Heart right ventricle (tissue), 16 donors: ENCODE measurements around the gene MTCL1. TPM values are rescaled to one million over a fixed set of nuclear protein-coding genes. Genes with fewer than 3 reads are reported as not detected.

Experiments
- ATAC-seq, 8 donors: fragments of 200-7000 bp; cut with Tn5 transposase; one replicate each; pipeline ENCODE4 v1.9.1; 2020; ENCODE audit warnings: mild to moderate bottlenecking in 8 of 8, moderate library complexity in 8 of 8, moderate number of reproducible peaks in 1 of 8
- DNase-seq, 2 donors: peaks; one replicate each; pipeline ENCODE4 v3.0.0-alpha.2; 2020
- H3K27ac ChIP-seq, 10 donors: fragments of 200-600 bp; sonication (generic) in 2 of 10; one replicate each; pipeline versions ENCODE4 v1.5.0 to v1.8.0; 2020 to 2022; ENCODE audit warnings: mild to moderate bottlenecking in 3 of 10
- H3K27me3 ChIP-seq, 7 donors: fragments of 200-600 bp; one replicate each; pipeline ENCODE4 v1.8.0; 2021 to 2022; ENCODE audit warnings: mild to moderate bottlenecking in 2 of 7
- H3K36me3 ChIP-seq, 9 donors: fragments of 200-600 bp; sonication (generic) in 1 of 9; one replicate each; pipeline versions ENCODE4 v1.5.0 to v1.8.0; 2020 to 2022; ENCODE audit warnings: mild to moderate bottlenecking in 2 of 9
- H3K4me1 ChIP-seq, 9 donors: fragments of 200-600 bp; sonication (generic) in 1 of 9; one replicate each; pipeline versions ENCODE4 v1.5.0 to v1.8.0; 2020 to 2022; ENCODE audit warnings: mild to moderate bottlenecking in 4 of 9
- H3K4me3 ChIP-seq, 10 donors: fragments of 200-600 bp; sonication (generic) in 2 of 10; one replicate each; pipeline versions ENCODE4 v1.5.0 to v1.8.0; 2020 to 2022; ENCODE audit warnings: mild to moderate bottlenecking in 7 of 10, moderate library complexity in 2 of 10
- H3K9me3 ChIP-seq, 11 donors: fragments of 200-600 bp in 10 of 11; sonication (generic) in 2 of 11; one replicate each; pipeline versions ENCODE4 v1.5.0 to v1.8.0; 2013 to 2022; ENCODE audit warnings: mild to moderate bottlenecking in 2 of 11, control low read depth in 1 of 11, moderate library complexity in 1 of 11
- CTCF ChIP-seq, 9 donors: fragments of 200-600 bp; sonication (generic) in 2 of 9; IDR thresholded peaks; one replicate each; pipeline versions ENCODE4 v1.5.0 to v1.8.0; 2021 to 2022; ENCODE audit warnings: antibody characterized with exemption in 9 of 9, mild to moderate bottlenecking in 5 of 9, moderate library complexity in 1 of 9
- WGBS, 2 donors: extraction: QIAGEN DNeasy Blood & Tissue Kit; methylation state at CpG; one replicate each; pipeline ENCODE4 v1.1.7; 2013; ENCODE audit warnings: inconsistent platforms in 1 of 2; 5-methylcytosine and 5-hydroxymethylcytosine counted together
- intact Hi-C, 10 donors: fragments of 100-400 bp; cut with DNase I; formaldehyde crosslinking; loops; one replicate each; pipeline versions ENCODE4 v1.11.1 to v1.14.2; 2022
- polyA plus RNA-seq, 2 donors: library from polyadenylated mRNA; stranded (reverse); fragments of 200-250 nt; gene quantifications; one replicate each; pipeline ENCODE4 v1.2.3, GENCODE V29; 2013
- total RNA-seq, 10 donors: library from RNA; stranded (reverse); fragmentation: NEBNext Ultra II Directional in 3 of 10; extraction: Animal tissue kit (Norgen Biotek cat#: 25700) in 3 of 10; gene quantifications; one replicate each; pipeline versions ENCODE4 v1.2.1 to v1.2.4, GENCODE V29; 2021 to 2023
- donor health status: Arrhythmogenic right ventricular cardiomyopathy.
- donor health status: ischemic (EF 13 %, LVEDD 7.1; RV severe dilation, severe dysfunction).
- donor health status: healthy with polysubstance abuse.
- donor health status: DM: no; HTN: yes; CAD: no.
- donor health status: DM: no; HTN: no; CAD: no.
- donor health status: ischemic (EF 25% LVEDD 6.9; RV normal size, moderate dysfunction).
- donor health status: ischemic (EF 25% LVEDD 5.7; RV mildly dilated, moderate dysfunction).
- donor health status: healthy.
- donor health status: DM: yes; HTN: yes; CAD: no.
- donor health status: Ischemic cardiomyopathy.
- donor health status: ischemic (EF 35%, LVEDD 5.7; RV mildly dilated, moderate dysfunction).
- donor health status: nonischemic (EF 11% LVEDD 7.7; RV severe dilation, severe dysfunction).
- donor health status: DM: yes; HTN: yes; CAD: no.
- donor health status: PGD.
- donor health status: ischemic (EF 29% LVEDD 5.4; RV normal size, mild dysfunction).
- donor health status: nonischemic (EF 23%, LVEDD 6.1; RV moderate dilation, normal function).

MTCL1 gene
- total and polyA plus RNA-seq, 12 donors: 1.9 to 17.2 (median 8.8) TPM

DNA sequence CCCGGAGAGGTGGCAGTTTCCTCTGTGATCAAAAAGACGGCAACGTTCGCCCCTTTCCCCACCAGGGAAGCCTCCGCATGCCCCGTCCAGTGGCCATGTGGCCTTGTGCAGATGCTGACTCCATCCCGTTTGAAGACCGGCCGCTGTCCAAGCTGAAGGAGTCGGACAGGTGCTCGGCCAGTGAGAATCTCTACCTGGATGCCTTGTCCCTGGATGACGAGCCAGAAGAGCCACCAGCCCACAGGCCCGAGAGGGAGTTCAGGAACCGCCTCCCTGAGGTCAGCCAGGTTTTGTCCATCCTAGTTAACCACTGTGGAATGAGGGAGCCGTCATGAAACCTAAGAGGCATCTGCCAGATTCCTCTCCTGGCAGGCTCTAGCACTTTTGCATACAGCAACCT lies 113.6 kb downstream of the MTCL1 start:
- ATAC-seq (no peak), DNase-seq (no peak)
- H3K27me3 ChIP-seq: no peaks in the 10 kb centered on the region
- 93 to 95% methylated on average over 15 of the region's 15 CpGs for WGBS, 2 donors
- intact Hi-C loops: no loop called here
- H3K36me3 ChIP-seq: no peaks in the 10 kb centered on the region
- no peaks in the 10 kb centered on the region for H3K9me3 ChIP-seq
- H3K27ac ChIP-seq: no peak overlapping the region
- TF ChIP-seq CTCF (IDR thresholded peaks at IDR 0.05): no peak
- H3K4me3 ChIP-seq: no peak overlapping the region
- peaks cover 0 to 32% (median 7%) of the 10 kb centered on the region in 9 donors for H3K4me1 ChIP-seq

- intact Hi-C loops: no loop called here
- peaks cover 0 to 5% (median 0%) of the 10 kb centered on the region in 9 donors for H3K36me3 ChIP-seq
Measured at GRCh38 chr18:8820396-8821082, 115.2 kb downstream of the MTCL1 start.

GRCh38 chr18:8821083-8821465 lies 115.7 kb downstream of the MTCL1 start:
- H3K36me3 ChIP-seq: peaks cover 0 to 5% (median 0%) of the 10 kb centered on the region in 9 donors
- DNase-seq: no peak
- ATAC-seq: no peak
- TF ChIP-seq CTCF (IDR thresholded peaks at IDR 0.05): no peak
- H3K27ac ChIP-seq: no peak overlapping the region
- WGBS, 2 donors: 85 to 91% methylated on average over 3 of the region's 3 CpGs
- no peaks in the 10 kb centered on the region for H3K27me3 ChIP-seq
- no peak overlapping the region for H3K4me3 ChIP-seq
- peaks cover 0 to 30% (median 4%) of the 10 kb centered on the region in 9 donors for H3K4me1 ChIP-seq
- no peaks in the 10 kb centered on the region for H3K9me3 ChIP-seq
- intact Hi-C loops: no loop called here

More at GRCh38 chr18:8820396-8821082, 115.2 kb downstream of the MTCL1 start:
- Histone ChIP-seq H3K27ac (no peak overlapping the region), H3K4me1 (peaks cover 0 to 35% (median 7%) of the 10 kb centered on the region in 9 donors), H3K4me3 (no peak overlapping the region), H3K27me3 (no peaks in the 10 kb centered on the region), H3K9me3 (no peaks in the 10 kb centered on the region)
- WGBS, 2 donors: 78 to 88% methylated on average over 9 of the region's 9 CpGs
- no peak for TF ChIP-seq CTCF (IDR thresholded peaks at IDR 0.05)
- no peak for ATAC-seq
- no peak for DNase-seq

DNA sequence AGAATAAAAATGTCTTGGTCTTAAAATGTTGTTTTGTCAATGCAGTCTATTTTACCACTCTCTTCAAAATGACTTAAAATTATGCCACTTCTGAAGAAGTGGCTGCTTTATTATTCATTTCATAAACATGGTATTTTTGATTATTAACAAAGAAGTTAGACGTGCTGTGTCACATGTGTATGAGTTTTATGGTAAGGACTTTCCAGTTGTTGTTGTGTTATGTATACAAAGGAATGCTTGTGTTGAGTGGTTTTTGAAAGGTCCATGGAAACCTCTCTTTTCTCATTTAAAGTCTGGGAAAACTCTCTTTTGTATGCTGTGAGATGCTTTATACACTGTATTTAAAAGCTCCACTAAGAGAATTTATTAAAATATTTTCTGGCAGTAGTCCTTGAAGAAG lies 116.2 kb downstream of the MTCL1 start:
- H3K36me3 ChIP-seq: peaks cover 0 to 5% (median 0%) of the 10 kb centered on the region in 9 donors
- 76 to 93% methylated on average over 1 of the region's 1 CpG for WGBS, 2 donors
- H3K27ac ChIP-seq: no peak overlapping the region
- no peak for TF ChIP-seq CTCF (IDR thresholded peaks at IDR 0.05)
- no peaks in the 10 kb centered on the region for H3K27me3 ChIP-seq
- no peaks in the 10 kb centered on the region for H3K9me3 ChIP-seq
- intact Hi-C loops: no loop called here
- H3K4me3 ChIP-seq: no peak overlapping the region
- ATAC-seq (no peak), DNase-seq (no peak)
- peaks cover 0 to 25% (median 0%) of the 10 kb centered on the region in 9 donors for H3K4me1 ChIP-seq
